HepG2 (cell line): ENCODE results near the gene TSC22D4. TPM values are rescaled to one million over a fixed set of nuclear protein-coding genes. Genes with fewer than 3 reads are reported as not detected.

Experiments
- CEBPG ChIP-seq: IDR thresholded peaks from 2 replicates; pipeline ENCODE4 v1.6.1; 2016
- DMAP1 ChIP-seq: IDR thresholded peaks from 2 replicates; pipeline ENCODE4 v1.6.1; 2016
- REXO4 ChIP-seq: sonication (generic); formaldehyde crosslinking; IDR thresholded peaks from 2 replicates; pipeline ENCODE4 v1.8.0; 2022; ENCODE audit warnings: missing genetic modification reagents, mild to moderate bottlenecking, borderline replicate concordance
- SNAI1 ChIP-seq: sonication (generic); formaldehyde crosslinking; IDR thresholded peaks from 2 replicates; pipeline ENCODE4 v1.5.0; 2020; ENCODE audit warnings: mild to moderate bottlenecking, missing genetic modification reagents, borderline replicate concordance
- TAF1 ChIP-seq: sonication (generic); formaldehyde crosslinking; IDR thresholded peaks from 2 replicates; pipeline ENCODE4 v1.4.0; 2020; ENCODE audit warnings: missing genetic modification reagents
- TAF15 ChIP-seq: fragments of 200-400 bp; formaldehyde crosslinking; IDR thresholded peaks from one replicate; pipeline ENCODE4 v1.6.1; 2018; ENCODE audit warnings: mild to moderate bottlenecking, low read depth, low read length; ENCODE audit not compliant: poor library complexity, severe bottlenecking
- TOPORS ChIP-seq: sonication (generic); formaldehyde crosslinking; IDR thresholded peaks from 2 replicates; pipeline ENCODE4 v1.8.0; 2023; ENCODE audit warnings: mild to moderate bottlenecking, missing genetic modification reagents
- ZIK1 ChIP-seq: sonication (generic); formaldehyde crosslinking; IDR thresholded peaks from 2 replicates; pipeline ENCODE4 v1.5.0; 2020; ENCODE audit warnings: mild to moderate bottlenecking, low read depth, missing genetic modification reagents, borderline replicate concordance
- ZNF180 ChIP-seq: sonication (generic); formaldehyde crosslinking; IDR thresholded peaks from 2 replicates; pipeline ENCODE4 v1.4.0; 2020; ENCODE audit warnings: low read depth, missing genetic modification reagents, borderline replicate concordance
- ZNF768 ChIP-seq: sonication (generic); formaldehyde crosslinking; IDR thresholded peaks from 2 replicates; pipeline ENCODE4 v1.4.0; 2020; ENCODE audit warnings: missing genetic modification reagents
- ZNF788 ChIP-seq: sonication (generic); formaldehyde crosslinking; IDR thresholded peaks from 2 replicates; pipeline ENCODE4 v1.5.0; 2020; ENCODE audit warnings: mild to moderate bottlenecking, missing genetic modification reagents, borderline replicate concordance
- polyA plus RNA-seq, 8 experiments: library from polyadenylated mRNA; depleted of rRNA in 3 of 8; stranded (reverse) in 7 of 8; unstranded in 1 of 8; fragments of >200 nt; fragmentation: Illumina TruSeq in 4 of 8; extraction: Trizol in 4 of 8; gene quantifications; 2 replicates each; pipeline versions ENCODE4 v1.2.1 to v1.2.3, GENCODE V29; 2011 to 2016; ENCODE audit warnings: low read depth in 4 of 8, missing spikeins in 1 of 8, mixed read lengths in 1 of 8; ENCODE audit not compliant: insufficient read depth in 1 of 8
- total RNA-seq, 5 experiments: library from RNA; depleted of rRNA; stranded (reverse); fragments of >200 nt; fragmentation: Illumina TruSeq; extraction: Trizol; gene quantifications; 2 replicates each; pipeline ENCODE4 v1.2.3, GENCODE V29; 2016; ENCODE audit warnings: low read depth in 1 of 5
- TF ChIP-seq, protein P1 (sequence below): IDR thresholded peaks from 2 replicates; pipeline ENCODE4 v1.6.1; 2012; ENCODE audit warnings: low read length, improper control_type of control experiment
- TF ChIP-seq, protein P2 (sequence below): sonication (generic); formaldehyde crosslinking; IDR thresholded peaks from 2 replicates; pipeline ENCODE4 v1.4.0; 2020; ENCODE audit warnings: mild to moderate bottlenecking, missing genetic modification reagents
- TF ChIP-seq, protein P3 (sequence below): sonication (generic); formaldehyde crosslinking; IDR thresholded peaks from 2 replicates; pipeline ENCODE4 v1.4.0; 2020; ENCODE audit warnings: missing genetic modification reagents, borderline replicate concordance
- TF ChIP-seq, protein P4 (sequence below): IDR thresholded peaks from 2 replicates; pipeline ENCODE4 v1.6.1; 2016
- TF ChIP-seq, protein P5 (sequence below): sonication (generic); formaldehyde crosslinking; IDR thresholded peaks from 2 replicates; pipeline ENCODE4 v1.4.0; 2020; ENCODE audit warnings: mild to moderate bottlenecking, low read depth, missing genetic modification reagents

TSC22D4 gene
- total and polyA plus RNA-seq, 2 of the 13 experiments (the other 11 are each of a cell fraction or from before 2014, with no cell fraction given), result 7.7 to 8.7 TPM

DNA sequence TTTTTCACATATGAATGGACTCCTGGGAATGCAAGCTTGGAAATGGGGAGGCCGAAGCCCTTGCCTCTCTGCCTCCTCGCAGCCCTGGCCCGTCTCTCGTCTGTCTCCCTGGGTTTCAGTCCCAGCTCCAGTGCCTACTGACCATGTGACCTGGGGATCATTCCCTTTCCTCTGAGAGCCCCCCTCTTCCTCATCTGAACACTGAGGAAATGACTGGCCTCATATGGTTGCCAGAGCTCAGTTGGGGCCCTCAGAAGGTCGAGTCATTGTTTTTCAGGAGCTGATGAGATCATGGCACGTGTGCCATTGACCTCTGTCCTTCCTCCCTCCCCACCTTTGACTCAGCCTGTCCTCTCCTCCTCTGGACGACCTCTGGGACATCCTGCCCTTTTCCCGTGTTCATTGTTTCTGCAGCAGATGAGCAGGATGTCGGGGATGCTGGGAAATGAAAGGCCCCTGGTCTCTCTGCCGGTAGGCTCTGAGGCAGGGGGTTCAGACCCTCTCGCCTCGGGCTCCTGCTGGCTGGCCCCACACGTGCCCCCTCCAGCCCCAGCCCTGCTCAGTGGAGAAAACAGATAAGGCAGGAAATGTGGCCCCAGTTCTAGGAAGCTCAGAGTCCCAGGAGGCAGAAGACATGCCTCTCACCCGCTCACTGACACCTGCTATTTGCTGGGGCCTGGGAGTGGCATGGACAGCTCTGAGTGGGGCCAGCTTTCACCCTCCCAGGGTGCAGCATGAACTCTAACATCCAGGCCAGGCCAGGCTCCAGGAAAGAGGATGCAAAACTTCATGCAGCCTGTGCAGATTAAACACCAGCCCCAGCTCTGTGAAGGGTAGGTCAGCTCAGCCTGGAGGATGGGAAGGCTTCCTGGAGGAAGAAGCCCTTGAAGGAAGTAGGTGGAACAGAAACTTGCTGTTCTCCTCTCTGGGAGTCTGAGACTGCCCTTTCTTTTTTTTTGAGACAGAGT is 34.4 kb downstream of the TSC22D4 start (continued):
- TF ChIP-seq ZNF788, result peak; percentile 89; the same call in 1 of the 2 replicates
- TF ChIP-seq TAF15, result no peak
- TF ChIP-seq, protein P1, sequence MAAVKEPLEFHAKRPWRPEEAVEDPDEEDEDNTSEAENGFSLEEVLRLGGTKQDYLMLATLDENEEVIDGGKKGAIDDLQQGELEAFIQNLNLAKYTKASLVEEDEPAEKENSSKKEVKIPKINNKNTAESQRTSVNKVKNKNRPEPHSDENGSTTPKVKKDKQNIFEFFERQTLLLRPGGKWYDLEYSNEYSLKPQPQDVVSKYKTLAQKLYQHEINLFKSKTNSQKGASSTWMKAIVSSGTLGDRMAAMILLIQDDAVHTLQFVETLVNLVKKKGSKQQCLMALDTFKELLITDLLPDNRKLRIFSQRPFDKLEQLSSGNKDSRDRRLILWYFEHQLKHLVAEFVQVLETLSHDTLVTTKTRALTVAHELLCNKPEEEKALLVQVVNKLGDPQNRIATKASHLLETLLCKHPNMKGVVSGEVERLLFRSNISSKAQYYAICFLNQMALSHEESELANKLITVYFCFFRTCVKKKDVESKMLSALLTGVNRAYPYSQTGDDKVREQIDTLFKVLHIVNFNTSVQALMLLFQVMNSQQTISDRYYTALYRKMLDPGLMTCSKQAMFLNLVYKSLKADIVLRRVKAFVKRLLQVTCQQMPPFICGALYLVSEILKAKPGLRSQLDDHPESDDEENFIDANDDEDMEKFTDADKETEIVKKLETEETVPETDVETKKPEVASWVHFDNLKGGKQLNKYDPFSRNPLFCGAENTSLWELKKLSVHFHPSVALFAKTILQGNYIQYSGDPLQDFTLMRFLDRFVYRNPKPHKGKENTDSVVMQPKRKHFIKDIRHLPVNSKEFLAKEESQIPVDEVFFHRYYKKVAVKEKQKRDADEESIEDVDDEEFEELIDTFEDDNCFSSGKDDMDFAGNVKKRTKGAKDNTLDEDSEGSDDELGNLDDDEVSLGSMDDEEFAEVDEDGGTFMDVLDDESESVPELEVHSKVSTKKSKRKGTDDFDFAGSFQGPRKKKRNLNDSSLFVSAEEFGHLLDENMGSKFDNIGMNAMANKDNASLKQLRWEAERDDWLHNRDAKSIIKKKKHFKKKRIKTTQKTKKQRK, result no peak
- 0 out of 2 replicates have a peak, but pooled peaks have one; percentile 54 for TF ChIP-seq ZIK1
- no peak for TF ChIP-seq REXO4 (CRISPR knock-in tag)
- TF ChIP-seq, protein P2, sequence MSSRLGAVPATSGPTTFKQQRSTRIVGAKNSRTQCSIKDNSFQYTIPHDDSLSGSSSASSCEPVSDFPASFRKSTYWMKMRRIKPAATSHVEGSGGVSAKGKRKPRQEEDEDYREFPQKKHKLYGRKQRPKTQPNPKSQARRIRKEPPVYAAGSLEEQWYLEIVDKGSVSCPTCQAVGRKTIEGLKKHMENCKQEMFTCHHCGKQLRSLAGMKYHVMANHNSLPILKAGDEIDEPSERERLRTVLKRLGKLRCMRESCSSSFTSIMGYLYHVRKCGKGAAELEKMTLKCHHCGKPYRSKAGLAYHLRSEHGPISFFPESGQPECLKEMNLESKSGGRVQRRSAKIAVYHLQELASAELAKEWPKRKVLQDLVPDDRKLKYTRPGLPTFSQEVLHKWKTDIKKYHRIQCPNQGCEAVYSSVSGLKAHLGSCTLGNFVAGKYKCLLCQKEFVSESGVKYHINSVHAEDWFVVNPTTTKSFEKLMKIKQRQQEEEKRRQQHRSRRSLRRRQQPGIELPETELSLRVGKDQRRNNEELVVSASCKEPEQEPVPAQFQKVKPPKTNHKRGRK (CRISPR knock-in tag), result no peak
- no peak for TF ChIP-seq ZNF180 (CRISPR knock-in tag)
- TF ChIP-seq TAF1 (CRISPR knock-in tag), result peak; percentile 67
- TF ChIP-seq CEBPG (CRISPR knock-in tag), result peak; percentile 46; the same call in 1 of the 2 replicates
- no peak; the same call in 1 of the 2 replicates for TF ChIP-seq ZNF768 (CRISPR knock-in tag)
- 0 out of 2 replicates have a peak, but pooled peaks have one; percentile 44 for TF ChIP-seq TOPORS (CRISPR knock-in tag)
- TF ChIP-seq, protein P3, sequence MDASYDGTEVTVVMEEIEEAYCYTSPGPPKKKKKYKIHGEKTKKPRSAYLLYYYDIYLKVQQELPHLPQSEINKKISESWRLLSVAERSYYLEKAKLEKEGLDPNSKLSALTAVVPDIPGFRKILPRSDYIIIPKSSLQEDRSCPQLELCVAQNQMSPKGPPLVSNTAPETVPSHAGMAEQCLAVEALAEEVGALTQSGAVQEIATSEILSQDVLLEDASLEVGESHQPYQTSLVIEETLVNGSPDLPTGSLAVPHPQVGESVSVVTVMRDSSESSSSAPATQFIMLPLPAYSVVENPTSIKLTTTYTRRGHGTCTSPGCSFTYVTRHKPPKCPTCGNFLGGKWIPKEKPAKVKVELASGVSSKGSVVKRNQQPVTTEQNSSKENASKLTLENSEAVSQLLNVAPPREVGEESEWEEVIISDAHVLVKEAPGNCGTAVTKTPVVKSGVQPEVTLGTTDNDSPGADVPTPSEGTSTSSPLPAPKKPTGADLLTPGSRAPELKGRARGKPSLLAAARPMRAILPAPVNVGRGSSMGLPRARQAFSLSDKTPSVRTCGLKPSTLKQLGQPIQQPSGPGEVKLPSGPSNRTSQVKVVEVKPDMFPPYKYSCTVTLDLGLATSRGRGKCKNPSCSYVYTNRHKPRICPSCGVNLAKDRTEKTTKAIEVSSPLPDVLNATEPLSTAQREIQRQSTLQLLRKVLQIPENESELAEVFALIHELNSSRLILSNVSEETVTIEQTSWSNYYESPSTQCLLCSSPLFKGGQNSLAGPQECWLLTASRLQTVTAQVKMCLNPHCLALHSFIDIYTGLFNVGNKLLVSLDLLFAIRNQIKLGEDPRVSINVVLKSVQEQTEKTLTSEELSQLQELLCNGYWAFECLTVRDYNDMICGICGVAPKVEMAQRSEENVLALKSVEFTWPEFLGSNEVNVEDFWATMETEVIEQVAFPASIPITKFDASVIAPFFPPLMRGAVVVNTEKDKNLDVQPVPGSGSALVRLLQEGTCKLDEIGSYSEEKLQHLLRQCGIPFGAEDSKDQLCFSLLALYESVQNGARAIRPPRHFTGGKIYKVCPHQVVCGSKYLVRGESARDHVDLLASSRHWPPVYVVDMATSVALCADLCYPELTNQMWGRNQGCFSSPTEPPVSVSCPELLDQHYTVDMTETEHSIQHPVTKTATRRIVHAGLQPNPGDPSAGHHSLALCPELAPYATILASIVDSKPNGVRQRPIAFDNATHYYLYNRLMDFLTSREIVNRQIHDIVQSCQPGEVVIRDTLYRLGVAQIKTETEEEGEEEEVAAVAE (CRISPR knock-in tag), result no peak
- TF ChIP-seq, protein P4, sequence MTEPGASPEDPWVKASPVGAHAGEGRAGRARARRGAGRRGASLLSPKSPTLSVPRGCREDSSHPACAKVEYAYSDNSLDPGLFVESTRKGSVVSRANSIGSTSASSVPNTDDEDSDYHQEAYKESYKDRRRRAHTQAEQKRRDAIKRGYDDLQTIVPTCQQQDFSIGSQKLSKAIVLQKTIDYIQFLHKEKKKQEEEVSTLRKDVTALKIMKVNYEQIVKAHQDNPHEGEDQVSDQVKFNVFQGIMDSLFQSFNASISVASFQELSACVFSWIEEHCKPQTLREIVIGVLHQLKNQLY (CRISPR knock-in tag), result peak; percentile 97
- TF ChIP-seq SNAI1 (CRISPR knock-in tag), result no peak
- TF ChIP-seq, protein P5, sequence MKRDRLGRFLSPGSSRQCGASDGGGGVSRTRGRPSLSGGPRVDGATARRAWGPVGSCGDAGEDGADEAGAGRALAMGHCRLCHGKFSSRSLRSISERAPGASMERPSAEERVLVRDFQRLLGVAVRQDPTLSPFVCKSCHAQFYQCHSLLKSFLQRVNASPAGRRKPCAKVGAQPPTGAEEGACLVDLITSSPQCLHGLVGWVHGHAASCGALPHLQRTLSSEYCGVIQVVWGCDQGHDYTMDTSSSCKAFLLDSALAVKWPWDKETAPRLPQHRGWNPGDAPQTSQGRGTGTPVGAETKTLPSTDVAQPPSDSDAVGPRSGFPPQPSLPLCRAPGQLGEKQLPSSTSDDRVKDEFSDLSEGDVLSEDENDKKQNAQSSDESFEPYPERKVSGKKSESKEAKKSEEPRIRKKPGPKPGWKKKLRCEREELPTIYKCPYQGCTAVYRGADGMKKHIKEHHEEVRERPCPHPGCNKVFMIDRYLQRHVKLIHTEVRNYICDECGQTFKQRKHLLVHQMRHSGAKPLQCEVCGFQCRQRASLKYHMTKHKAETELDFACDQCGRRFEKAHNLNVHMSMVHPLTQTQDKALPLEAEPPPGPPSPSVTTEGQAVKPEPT (CRISPR knock-in tag), result 0 out of 2 replicates have a peak, but pooled peaks have one; percentile 48
- TF ChIP-seq DMAP1 (CRISPR knock-in tag), result peak; percentile 89
